K562 (cell line): ENCODE results near the gene AP2S1. TPM values are rescaled to one million over a fixed set of nuclear protein-coding genes. Genes with fewer than 3 reads are reported as not detected.

Experiments used
- CCNT2 ChIP-seq: IDR thresholded peaks from 2 replicates; pipeline ENCODE4 v1.6.1; 2011; ENCODE audit warnings: borderline replicate concordance, low read depth, mild to moderate bottlenecking, moderate library complexity, mixed read lengths, low read length; ENCODE audit not compliant: insufficient read length; ENCODE audit errors: extremely low read depth
- FIP1L1 ChIP-seq: fragments of 200-400 bp; formaldehyde crosslinking; IDR thresholded peaks from 2 replicates; pipeline ENCODE4 v1.6.1; 2018; ENCODE audit warnings: mild to moderate bottlenecking, low read depth, low read length; ENCODE audit not compliant: poor library complexity, severe bottlenecking
- HDAC8 ChIP-seq: fragments of 450-650 bp; IDR thresholded peaks from 2 replicates; pipeline ENCODE4 v1.6.1; 2016; ENCODE audit warnings: mild to moderate bottlenecking, missing genetic modification characterization, moderate library complexity, missing compliant biosample characterization
- KDM4B ChIP-seq, 2 experiments: fragments of 450-650 bp in 1 of 2; sonication (generic) in 1 of 2; IDR thresholded peaks; 2 replicates each; pipeline ENCODE4 v1.6.1; 2016 to 2017; ENCODE audit warnings: borderline replicate concordance in 2 of 2, antibody characterized with exemption in 1 of 2, low read depth in 1 of 2, mild to moderate bottlenecking in 1 of 2
- KLF16 ChIP-seq: IDR thresholded peaks from 2 replicates; pipeline ENCODE4 v1.6.1; 2016; ENCODE audit warnings: antibody characterized with exemption
- MBD2 ChIP-seq: sonication (generic); IDR thresholded peaks from 2 replicates; pipeline ENCODE4 v1.6.1; 2016; ENCODE audit warnings: low read depth, borderline replicate concordance
- MED1 ChIP-seq: sonication (generic); formaldehyde crosslinking; IDR thresholded peaks from 2 replicates; pipeline ENCODE4 v1.8.1; 2023; ENCODE audit warnings: missing genetic modification reagents, borderline replicate concordance
- SP1 ChIP-seq: sonication (generic); formaldehyde crosslinking; IDR thresholded peaks from 2 replicates; pipeline ENCODE4 v1.8.1; 2022; ENCODE audit warnings: mild to moderate bottlenecking, missing genetic modification reagents
- TCF7L2 ChIP-seq: fragments of 150-350 bp; IDR thresholded peaks from 2 replicates; pipeline ENCODE4 v1.6.1; 2016; ENCODE audit warnings: low read depth, mild to moderate bottlenecking, low read length, moderate library complexity
- TEAD1 ChIP-seq, 2 experiments: fragments of 450-650 bp in 1 of 2; sonication (generic) in 1 of 2; formaldehyde crosslinking; IDR thresholded peaks; 2 replicates each; pipeline versions ENCODE4 v1.4.0 to v1.8.0; 2020 to 2022; ENCODE audit warnings: mild to moderate bottlenecking in 2 of 2, missing genetic modification reagents in 1 of 2
- THAP7 ChIP-seq: fragments of 250-450 bp; sonication (Bioruptor Pico); IDR thresholded peaks from 2 replicates; pipeline ENCODE4 v1.5.0; 2021
- TRIM28 ChIP-seq: fragments of 450-650 bp; IDR thresholded peaks from 2 replicates; pipeline ENCODE4 v1.6.1; 2017
- ZNF586 ChIP-seq: fragments of 450-650 bp; formaldehyde crosslinking; conservative IDR thresholded peaks from 2 replicates; pipeline ENCODE4 v1.4.0; 2020; ENCODE audit warnings: mild to moderate bottlenecking, moderate library complexity
- ZNF695 ChIP-seq: fragments of 450-650 bp; formaldehyde crosslinking; IDR thresholded peaks from 2 replicates; pipeline ENCODE4 v1.4.0; 2020; ENCODE audit warnings: mild to moderate bottlenecking, moderate library complexity
- polyA plus RNA-seq, 8 experiments: library from polyadenylated mRNA; depleted of rRNA in 4 of 8; stranded (reverse) in 5 of 8; unstranded in 3 of 8; fragments of >200 nt; fragmentation: Nextera tagmentation in 2 of 8; fragmentation: Illumina TruSeq in 1 of 8; extraction: Ambion mirVana in 2 of 8; extraction: Trizol in 1 of 8; gene quantifications; 2 replicates each; pipeline versions ENCODE4 v1.2.1 to v1.2.3, GENCODE V29; 2011 to 2014; ENCODE audit warnings: inconsistent platforms in 1 of 8, missing spikeins in 1 of 8
- total RNA-seq, 7 experiments: library from RNA; depleted of rRNA in 6 of 7; stranded (reverse); fragments of >200 nt in 6 of 7; fragmentation: Illumina TruSeq in 2 of 7; extraction: Trizol in 2 of 7; gene quantifications; 2 replicates each; pipeline versions ENCODE4 v1.2.1 to v1.2.3, GENCODE V29; 2011 to 2021; ENCODE audit warnings: low replicate concordance in 1 of 7
- TF ChIP-seq, protein P1 (sequence below): IDR thresholded peaks from 3 replicates; pipeline ENCODE4 v1.6.1; 2011; ENCODE audit warnings: borderline replicate concordance, mild to moderate bottlenecking, moderate library complexity; ENCODE audit not compliant: insufficient read length; ENCODE audit errors: extremely low read depth
- TF ChIP-seq, protein P2 (sequence below), 2 experiments: fragments of 450-650 bp in 1 of 2; sonication (generic) in 1 of 2; formaldehyde crosslinking in 1 of 2; IDR thresholded peaks; 2 replicates each; pipeline versions ENCODE4 v1.7.1 to v1.9.0; 2016 to 2022; ENCODE audit warnings: inconsistent platforms in 1 of 2, mild to moderate bottlenecking in 1 of 2, missing genetic modification reagents in 1 of 2

Gene AP2S1
- total and polyA plus RNA-seq, 9 of the 15 experiments (the other 6 are each of a cell fraction or from before 2014, with no cell fraction given): 32.4 to 294 (median 136) TPM

GRCh38 chr19:46844067-46844489 is 6.6 kb downstream of the AP2S1 start (continued):
- TF ChIP-seq, protein P1, sequence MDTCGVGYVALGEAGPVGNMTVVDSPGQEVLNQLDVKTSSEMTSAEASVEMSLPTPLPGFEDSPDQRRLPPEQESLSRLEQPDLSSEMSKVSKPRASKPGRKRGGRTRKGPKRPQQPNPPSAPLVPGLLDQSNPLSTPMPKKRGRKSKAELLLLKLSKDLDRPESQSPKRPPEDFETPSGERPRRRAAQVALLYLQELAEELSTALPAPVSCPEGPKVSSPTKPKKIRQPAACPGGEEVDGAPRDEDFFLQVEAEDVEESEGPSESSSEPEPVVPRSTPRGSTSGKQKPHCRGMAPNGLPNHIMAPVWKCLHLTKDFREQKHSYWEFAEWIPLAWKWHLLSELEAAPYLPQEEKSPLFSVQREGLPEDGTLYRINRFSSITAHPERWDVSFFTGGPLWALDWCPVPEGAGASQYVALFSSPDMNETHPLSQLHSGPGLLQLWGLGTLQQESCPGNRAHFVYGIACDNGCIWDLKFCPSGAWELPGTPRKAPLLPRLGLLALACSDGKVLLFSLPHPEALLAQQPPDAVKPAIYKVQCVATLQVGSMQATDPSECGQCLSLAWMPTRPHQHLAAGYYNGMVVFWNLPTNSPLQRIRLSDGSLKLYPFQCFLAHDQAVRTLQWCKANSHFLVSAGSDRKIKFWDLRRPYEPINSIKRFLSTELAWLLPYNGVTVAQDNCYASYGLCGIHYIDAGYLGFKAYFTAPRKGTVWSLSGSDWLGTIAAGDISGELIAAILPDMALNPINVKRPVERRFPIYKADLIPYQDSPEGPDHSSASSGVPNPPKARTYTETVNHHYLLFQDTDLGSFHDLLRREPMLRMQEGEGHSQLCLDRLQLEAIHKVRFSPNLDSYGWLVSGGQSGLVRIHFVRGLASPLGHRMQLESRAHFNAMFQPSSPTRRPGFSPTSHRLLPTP: no peak
- TF ChIP-seq HDAC8 (tag): no peak
- no peak for TF ChIP-seq ZNF586 (CRISPR knock-in tag)
- TF ChIP-seq MED1 (CRISPR knock-in tag): no peak
- peak; percentile 54; the same call in 1 of the 2 replicates for TF ChIP-seq KLF16
- TF ChIP-seq SP1 (CRISPR knock-in tag): 0 out of 2 replicates have a peak, but pooled peaks have one; percentile 17
- peak; percentile 69; the same call in 1 of the 2 replicates for TF ChIP-seq TRIM28
- TF ChIP-seq TCF7L2: no peak
- TF ChIP-seq KDM4B (IDR thresholded peaks at IDR 0.05; ENCODE audit: borderline replicate concordance in 2 of 2, low read depth in 1 of 2): no peak
- TF ChIP-seq, protein P2, sequence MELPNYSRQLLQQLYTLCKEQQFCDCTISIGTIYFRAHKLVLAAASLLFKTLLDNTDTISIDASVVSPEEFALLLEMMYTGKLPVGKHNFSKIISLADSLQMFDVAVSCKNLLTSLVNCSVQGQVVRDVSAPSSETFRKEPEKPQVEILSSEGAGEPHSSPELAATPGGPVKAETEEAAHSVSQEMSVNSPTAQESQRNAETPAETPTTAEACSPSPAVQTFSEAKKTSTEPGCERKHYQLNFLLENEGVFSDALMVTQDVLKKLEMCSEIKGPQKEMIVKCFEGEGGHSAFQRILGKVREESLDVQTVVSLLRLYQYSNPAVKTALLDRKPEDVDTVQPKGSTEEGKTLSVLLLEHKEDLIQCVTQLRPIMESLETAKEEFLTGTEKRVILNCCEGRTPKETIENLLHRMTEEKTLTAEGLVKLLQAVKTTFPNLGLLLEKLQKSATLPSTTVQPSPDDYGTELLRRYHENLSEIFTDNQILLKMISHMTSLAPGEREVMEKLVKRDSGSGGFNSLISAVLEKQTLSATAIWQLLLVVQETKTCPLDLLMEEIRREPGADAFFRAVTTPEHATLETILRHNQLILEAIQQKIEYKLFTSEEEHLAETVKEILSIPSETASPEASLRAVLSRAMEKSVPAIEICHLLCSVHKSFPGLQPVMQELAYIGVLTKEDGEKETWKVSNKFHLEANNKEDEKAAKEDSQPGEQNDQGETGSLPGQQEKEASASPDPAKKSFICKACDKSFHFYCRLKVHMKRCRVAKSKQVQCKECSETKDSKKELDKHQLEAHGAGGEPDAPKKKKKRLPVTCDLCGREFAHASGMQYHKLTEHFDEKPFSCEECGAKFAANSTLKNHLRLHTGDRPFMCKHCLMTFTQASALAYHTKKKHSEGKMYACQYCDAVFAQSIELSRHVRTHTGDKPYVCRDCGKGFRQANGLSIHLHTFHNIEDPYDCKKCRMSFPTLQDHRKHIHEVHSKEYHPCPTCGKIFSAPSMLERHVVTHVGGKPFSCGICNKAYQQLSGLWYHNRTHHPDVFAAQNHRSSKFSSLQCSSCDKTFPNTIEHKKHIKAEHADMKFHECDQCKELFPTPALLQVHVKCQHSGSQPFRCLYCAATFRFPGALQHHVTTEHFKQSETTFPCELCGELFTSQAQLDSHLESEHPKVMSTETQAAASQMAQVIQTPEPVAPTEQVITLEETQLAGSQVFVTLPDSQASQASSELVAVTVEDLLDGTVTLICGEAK (IDR thresholded peaks at IDR 0.05): no peak
- TF ChIP-seq, protein P2 (CRISPR knock-in tag; IDR thresholded peaks at IDR 0.05): no peak
- TF ChIP-seq CCNT2: peak; percentile 26
- TF ChIP-seq FIP1L1: no peak
- TF ChIP-seq TEAD1 (CRISPR knock-in tag; IDR thresholded peaks at IDR 0.05): peak; percentile 86 to 90
- no peak for TF ChIP-seq THAP7
- TF ChIP-seq MBD2: no peak
- no peak for TF ChIP-seq ZNF695 (CRISPR knock-in tag)
